Measurements from ENCODE around the gene RAG1.

The RAG1 gene

GRCh38 chr11:36590513-36590912 lies 22.7 kb downstream of the RAG1 start:
- DNase-seq (ENCODE audit: low read depth) = no peak

DNA sequence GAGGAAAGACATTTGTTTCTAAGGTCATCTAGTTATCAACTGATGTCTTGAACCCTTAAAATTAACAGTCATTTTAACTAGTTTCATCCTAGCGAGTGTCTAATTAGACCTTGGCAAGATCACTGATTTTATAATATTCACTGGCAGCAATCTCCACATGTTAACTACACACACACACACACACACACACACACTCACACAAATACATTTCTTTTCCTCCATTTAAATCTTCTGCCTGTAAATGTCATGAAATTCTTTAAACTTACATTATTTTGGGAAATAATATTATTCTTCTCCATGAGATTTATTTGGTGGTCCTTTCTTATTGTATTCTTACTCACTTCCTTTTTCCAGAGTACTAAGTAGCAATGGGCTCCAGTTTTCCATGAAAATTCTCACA lies 23.6 kb downstream of the RAG1 start:
- DNase-seq (ENCODE audit: low read depth) = no peak

- DNase-seq (ENCODE audit: low read depth) = peak; percentile 81
Observed at GRCh38 chr11:36594316-36594989, 26.6 kb downstream of the RAG1 start, which contains the start of gene IFTAP. IFTAP (plus strand) TSS chr11:36594502; CDS start chr11:36610104, 15,602 bp downstream.

- no peak for DNase-seq (ENCODE audit: low read depth)
Observed at GRCh38 chr11:36596880-36597279, 29.1 kb downstream of the RAG1 start.

DNA sequence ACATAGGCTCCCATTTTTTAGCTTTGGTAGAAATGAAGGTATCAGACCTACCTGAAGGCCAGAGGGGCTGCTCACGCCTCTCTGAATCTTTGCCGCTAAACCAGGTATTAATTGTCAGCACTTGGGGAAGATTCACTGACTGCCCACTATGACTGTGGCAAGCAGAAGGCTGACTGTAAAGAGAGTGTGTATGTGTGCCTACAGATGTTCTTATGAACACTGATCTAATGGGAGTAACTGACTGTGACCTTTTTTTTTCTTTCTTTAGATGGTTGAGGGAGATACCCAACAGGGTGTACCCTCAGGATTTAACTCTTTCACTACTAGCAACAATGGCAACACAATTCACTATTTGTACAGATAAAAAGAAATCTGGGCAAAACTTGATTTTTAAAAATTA lies 30.2 kb downstream of the RAG1 start, which contains the start of gene RAG2:
Gene RAG2, minus strand, starts transcription at position 186 of the 400 bp plus-strand sequence. CDS start 4,068 bp downstream, outside the sequence.
- no peak for DNase-seq (ENCODE audit: low read depth)

DNA sequence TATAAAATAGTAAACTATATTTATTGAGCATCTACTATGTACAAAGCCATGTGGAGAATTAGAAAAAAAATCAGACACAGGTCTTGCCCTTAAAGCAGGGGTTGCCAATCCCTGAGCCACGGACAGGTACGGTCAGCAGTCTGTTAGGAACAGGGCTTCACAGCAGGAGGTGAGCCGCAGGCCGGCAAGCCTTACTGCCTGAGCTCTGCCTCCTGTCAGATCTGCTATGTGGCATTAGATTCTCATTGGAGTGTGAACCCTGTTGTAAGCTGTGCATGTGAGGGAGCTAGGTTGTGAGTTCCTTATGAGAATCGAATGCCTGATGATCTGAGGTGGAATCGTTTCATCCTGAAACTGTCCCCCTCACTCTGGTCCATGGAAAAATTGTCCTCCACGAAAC lies 32.4 kb downstream of the RAG1 start:
- no peak for DNase-seq (ENCODE audit: low read depth)

DNA sequence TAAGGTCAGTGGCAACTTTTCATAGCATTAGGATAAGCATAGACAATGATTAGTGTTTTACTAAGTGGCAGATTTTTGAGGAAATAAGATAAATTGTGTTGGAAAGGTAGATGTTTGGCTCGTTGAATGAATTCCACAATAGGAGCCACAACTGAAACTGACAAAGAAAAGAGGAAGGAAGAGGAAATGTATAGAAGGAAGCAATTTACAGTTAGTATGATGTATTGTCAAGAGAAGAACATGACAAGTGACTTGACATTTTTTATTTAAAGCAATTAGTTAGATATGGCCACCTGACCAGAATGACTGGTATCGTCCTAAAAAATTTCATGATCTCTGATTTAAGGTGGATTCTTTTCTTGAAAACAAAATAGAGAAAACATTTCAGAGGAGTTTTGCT lies 33.3 kb downstream of the RAG1 start:
- no peak for DNase-seq (ENCODE audit: low read depth)

- DNase-seq (ENCODE audit: low read depth) = no peak
Observed at GRCh38 chr11:36602135-36602534, 34.3 kb downstream of the RAG1 start.

DNA sequence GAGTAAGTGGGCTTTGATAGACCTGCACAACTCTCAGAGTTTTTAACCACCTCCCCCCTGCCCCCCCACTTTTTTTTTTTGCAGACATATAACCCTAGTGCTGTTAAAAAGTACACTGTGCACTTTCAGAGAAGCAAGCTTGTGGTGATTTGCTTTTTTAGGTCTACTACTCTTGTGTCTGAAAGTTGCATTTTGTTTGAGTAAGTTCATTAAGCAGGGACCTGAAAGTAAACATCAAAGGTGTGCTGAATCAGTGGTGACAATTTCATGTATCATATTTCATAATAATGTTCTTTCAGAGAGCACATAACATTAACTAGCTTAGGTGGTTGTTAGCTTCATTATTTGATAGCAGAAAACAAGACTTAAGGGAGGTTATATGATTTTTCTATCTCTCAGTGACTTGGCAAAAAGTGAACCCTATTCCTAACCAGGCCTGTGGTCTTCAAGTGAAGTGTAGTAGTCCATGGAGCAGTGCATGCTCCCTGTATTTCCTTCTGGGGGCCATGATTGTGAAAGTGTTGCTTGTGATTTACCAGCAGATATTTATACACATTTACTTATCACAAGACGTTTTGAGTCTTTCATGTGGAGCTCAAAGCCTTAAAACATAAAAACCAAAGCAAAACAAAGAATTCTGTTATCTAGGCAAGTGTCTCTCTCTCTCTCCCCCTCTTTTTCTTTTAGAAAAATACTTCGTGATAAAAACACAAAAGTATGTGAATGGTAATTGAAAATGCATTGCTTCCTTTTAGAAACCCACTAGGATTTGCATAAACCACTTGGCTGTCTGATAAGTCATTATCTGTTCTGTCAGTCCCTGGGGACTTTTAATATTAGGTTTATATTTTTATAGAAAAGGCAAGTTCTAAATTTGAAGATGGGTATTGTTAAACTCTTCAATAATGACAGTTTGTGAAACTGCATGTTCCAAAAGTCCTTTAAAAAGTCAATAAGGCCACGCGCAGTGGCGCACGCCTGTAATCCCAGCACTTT lies 37.7 kb downstream of the RAG1 start:
- DNase-seq (ENCODE audit: low read depth) = no peak

DNA sequence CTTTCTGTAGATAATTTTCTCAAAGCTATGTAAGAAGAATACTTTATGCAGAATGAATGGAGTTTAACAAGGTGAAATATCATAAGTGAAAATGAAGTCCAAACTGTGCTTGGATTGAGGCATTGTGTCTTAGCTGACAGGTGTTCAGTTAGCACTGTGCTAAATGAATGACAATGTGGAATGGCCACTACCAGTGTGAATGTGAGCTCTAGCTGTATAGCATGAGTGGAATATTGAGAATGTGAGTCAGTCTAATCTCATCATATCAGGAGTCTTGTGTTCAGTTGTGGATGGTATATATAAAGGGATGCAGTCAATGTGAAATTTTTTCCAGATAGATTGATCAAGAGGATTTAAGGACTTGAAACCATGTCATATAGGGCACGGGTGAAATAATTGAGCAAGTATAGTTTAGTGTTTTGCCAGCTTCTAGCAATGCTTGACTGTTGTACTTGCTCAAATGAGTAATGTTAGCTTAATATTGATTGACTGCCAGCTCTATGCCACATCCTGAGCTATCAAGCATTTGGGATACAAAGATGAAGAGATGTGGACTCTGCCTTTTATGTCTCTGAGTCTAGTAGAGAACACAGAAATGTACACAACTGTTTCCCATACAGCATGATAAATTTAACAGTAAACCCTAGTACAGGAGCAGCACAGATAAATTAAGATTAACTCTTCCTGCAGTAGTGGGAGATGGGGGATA lies 40.8 kb downstream of the RAG1 start:
- DNase-seq (ENCODE audit: low read depth) = no peak

DNA sequence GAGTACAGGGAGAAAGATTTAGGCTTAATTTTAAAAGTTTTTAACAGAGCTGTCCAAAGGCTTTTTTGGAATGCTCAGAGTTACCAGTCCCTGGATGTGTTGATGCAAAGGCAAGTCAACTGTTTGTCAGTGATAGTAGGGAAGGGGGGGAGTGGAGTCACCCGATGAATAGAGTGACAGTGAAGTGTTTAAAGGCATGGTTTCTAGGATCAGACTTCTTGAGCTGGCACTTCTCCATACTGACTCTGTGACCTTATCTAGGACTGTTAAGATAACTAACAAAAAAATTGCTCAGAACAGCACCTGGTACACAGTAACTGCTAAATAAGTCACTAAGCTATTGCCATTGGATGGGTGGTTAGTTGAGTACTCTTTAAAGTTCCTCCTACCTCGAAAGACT lies 41.6 kb downstream of the RAG1 start:
- DNase-seq (ENCODE audit: low read depth) = no peak

DNA sequence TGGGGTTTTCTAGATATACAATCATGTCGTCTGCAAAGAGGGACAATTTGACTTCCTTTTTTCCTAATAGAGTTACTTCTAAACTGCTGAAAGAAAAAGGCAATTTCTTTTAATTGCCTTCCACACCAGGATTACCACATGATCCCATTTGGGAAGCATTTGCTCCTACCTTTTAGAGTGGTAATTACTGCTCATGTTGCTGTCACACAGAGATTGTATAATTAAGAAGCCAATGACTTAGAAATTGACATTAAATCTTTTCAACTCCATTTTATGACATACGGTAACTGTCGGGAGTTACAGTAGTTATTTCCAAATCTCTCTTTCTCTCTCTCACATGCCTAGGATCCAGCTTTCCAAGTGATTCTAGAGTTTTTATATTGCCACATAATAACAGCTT lies 48.0 kb downstream of the RAG1 start:
- DNase-seq (ENCODE audit: low read depth) = no peak

DNA sequence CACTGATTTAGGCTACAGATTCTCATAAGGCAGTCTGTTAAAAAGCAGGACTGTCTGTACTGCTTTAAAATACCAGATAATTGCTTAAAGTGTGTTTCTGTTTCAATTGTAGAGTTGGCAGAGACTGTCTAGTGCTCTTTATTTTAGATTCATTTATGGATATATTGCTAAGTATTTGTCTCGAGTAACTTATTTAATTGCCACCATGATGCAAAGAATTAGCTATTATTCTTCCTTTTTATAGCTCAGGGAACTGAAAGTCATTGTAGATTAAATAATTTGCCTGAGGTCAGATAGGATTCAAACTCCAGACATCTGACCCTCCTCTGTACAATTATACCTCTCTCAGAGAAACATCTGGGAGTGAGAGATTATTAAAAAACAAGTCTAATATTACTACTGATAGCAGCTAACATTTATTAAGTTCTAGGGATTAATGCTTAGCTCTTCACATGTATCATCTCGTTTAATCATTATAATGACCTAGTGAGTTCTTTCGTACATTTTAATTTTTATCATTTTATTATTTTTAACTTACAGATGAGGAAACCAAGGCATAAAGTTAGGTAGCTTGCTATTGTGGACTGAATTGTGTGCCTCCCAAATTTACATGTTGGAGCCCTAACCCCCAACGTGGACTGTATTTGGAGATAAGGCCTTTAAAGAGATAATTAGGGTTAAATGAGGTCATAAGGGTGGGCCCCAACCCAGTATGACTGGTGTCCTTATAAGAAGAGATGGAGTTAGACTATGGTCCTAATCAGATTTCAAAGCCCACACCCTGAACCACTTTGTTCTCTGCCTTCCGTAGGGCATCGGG lies 49.9 kb downstream of the RAG1 start:
- DNase-seq (ENCODE audit: low read depth) = no peak

GRCh38 chr11:36618363-36619047 lies 50.7 kb downstream of the RAG1 start:
- no peak for DNase-seq (ENCODE audit: low read depth)

DNA sequence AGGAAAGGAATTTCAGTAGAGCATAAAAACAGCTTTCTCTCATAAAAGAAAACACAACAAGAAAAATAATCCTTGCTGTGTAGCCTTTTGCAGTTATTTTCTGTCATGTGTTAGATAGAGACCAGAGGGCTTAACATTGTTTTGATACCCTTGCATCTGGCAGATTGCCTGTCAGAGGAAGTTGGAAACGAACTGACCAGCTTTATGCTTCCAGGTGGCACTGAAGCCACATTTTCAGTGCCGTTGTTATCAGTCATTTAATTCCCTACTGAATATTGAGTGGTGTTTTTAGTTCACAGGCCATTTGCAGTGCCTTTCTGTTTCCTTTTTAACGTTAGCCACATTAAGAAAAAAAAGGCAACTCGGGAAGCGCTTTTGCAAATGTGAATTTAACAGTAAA lies 51.7 kb downstream of the RAG1 start:
- no peak for DNase-seq (ENCODE audit: low read depth)

DNA sequence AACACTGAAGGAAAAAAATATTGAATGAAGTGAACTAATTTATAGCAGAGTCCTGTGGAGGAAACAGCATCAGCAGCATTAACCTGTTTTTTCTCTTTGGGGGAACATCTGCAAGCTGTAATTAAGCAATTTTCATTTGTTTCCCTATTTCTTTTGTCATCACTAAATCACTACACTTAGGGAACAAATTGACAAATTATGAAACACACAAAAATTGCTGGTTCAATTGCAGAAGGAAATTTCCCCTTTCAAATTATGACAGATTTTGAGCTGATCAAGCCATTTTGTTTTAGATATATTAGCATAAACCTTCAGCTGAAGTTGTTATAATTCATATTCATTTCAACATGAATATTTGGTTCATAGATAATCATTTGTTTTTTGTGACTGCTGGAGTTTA lies 52.4 kb downstream of the RAG1 start:
- no peak for DNase-seq (ENCODE audit: low read depth)

DNA sequence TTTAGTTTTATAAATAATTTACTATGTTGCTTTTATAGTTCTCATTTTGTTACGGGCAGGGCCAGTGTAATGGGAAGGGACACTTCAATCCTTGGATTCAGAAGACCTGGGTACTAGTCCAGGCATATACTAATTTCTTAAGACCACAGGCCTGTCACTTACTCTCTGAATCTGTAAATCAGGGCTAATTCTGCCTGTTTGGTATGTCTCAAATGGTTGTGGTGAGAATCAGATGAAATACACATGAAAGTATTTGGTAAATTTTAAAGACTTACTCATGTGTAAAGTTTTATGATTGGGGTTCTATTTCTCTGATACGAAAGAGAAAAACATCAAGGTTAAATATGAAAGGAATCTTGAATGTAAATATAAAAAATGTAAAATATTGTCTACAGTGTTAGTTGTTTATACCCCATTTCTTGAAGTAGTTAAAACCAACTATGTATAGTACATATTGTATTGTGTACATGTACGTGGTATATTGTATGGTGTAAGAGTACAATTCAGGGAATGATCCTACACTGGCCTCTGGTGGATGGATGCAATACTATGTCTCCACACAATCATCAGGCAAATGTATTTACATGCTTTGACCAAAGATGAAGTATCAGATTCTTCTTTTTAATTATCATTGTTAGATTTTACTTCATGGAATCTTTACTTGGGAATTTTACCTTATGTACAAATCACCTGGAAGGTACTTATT lies 54.8 kb downstream of the RAG1 start:
- DNase-seq (ENCODE audit: low read depth) = no peak

GRCh38 chr11:36623494-36623893 lies 55.7 kb downstream of the RAG1 start:
- no peak for DNase-seq (ENCODE audit: low read depth)

GRCh38 chr11:36627006-36627405 lies 59.2 kb downstream of the RAG1 start:
- DNase-seq (ENCODE audit: low read depth) = no peak

DNA sequence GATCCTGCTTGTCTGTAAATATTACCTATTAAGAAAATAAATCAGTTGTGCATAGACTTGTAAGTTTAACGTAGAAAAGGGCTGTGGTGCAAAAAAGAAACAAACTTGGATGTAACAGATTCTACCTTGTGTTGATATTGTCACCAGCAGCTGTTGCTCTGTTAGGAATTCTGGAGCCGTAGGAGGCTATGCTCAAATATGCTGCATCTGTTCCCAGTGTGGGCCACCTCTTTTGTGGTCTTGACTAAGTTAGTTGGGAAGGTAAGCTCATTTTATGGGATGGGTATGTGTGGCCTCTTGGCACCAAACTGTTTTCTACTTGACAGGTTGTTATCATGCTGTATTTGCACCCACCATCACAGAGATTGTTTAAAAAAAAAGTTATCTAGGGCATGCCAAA lies 59.7 kb downstream of the RAG1 start:
- DNase-seq (ENCODE audit: low read depth) = no peak

All from GM04504 (cell line).